ENCODE measurements around the gene NFE2.

GRCh38 chr12:54249489-54249888, 51.3 kb downstream of the NFE2 start:
- no peak for TF ChIP-seq CREB1 (CRISPR knock-in tag; IDR thresholded peaks at IDR 0.05)
- TF ChIP-seq HMGXB4 (CRISPR knock-in tag; IDR thresholded peaks at IDR 0.05) = no peak
